Stomach smooth muscle (tissue), 2 donors: Measurements from ENCODE around the gene DNAJB2.

ENCODE experiments used
- H3K27ac ChIP-seq: one replicate; pipeline ENCODE4 v1.7.0; 2013; ENCODE audit warnings: mild to moderate bottlenecking, low read length, inconsistent platforms
- H3K27me3 ChIP-seq, 2 donors: one replicate each; pipeline ENCODE4 v1.7.0; 2013; ENCODE audit warnings: low read length in 2 of 2; ENCODE audit not compliant: insufficient read depth in 2 of 2, control insufficient read depth in 1 of 2
- H3K36me3 ChIP-seq, 2 donors: one replicate each; pipeline ENCODE4 v1.7.0; 2013; ENCODE audit warnings: low read length in 2 of 2; ENCODE audit not compliant: control insufficient read depth in 2 of 2, insufficient read depth in 2 of 2
- H3K4me1 ChIP-seq: one replicate; pipeline ENCODE4 v1.7.0; 2013; ENCODE audit warnings: low read length; ENCODE audit not compliant: control insufficient read depth, insufficient read depth
- H3K4me3 ChIP-seq, 2 donors: one replicate each; pipeline ENCODE4 v1.7.0; 2013; ENCODE audit warnings: low read length in 2 of 2
- H3K9ac ChIP-seq, 2 donors: one replicate each; pipeline ENCODE4 v1.7.0; 2013; ENCODE audit warnings: low read length in 2 of 2, mild to moderate bottlenecking in 1 of 2
- H3K9me3 ChIP-seq, 2 donors: one replicate each; pipeline ENCODE4 v1.7.0; 2013; ENCODE audit warnings: low read length in 2 of 2; ENCODE audit not compliant: control insufficient read depth in 2 of 2
- donor health status: healthy.
- donor health status: Pancreatic carcinoma.

The DNAJB2 gene

DNA sequence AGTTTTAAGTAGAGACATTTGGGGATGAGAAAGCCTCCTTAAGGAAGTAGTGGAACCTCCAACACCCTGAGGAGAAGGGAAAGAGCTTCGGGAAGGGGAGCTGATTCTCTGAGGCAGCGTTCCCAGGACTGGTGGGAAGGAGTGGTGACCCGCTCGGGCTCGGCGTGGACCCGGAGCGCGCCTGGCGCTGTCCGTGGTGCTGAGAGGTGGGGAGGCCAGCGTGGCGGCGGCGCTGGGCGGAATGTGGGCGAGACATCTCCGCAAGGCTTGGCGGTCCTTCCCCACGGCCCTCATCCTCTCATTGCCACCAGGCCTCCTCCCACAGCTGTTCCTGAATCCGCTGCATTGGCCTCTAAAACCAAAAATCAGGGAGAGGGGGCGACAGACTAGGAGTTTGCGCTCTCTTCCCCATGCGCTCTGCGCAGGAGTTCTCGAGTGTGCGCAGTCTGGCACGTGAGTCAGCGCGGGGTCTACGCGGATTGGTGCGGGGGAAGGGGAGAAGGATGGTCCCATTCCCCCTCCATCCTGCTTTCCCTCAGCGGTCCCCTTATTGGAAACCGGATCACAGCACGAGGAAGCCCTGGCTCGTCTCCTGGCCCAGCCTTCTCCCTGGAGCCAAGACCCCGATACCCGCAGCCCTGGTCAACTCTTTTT, 52.5 kb downstream of the DNAJB2 start:
- Histone ChIP-seq H3K4me3 (no peak overlapping the region), H3K27ac (no peak overlapping the region), H3K4me1 (no peaks in the 10 kb centered on the region), H3K27me3 (peaks cover 34 to 37% of the 10 kb centered on the region in 2 donors), H3K9me3 (peaks cover 0 to 4% of the 10 kb centered on the region in 2 donors), H3K36me3 (no peaks in the 10 kb centered on the region), H3K9ac (no peak overlapping the region)

GRCh38 chr2:219332542-219332941, 53.4 kb downstream of the DNAJB2 start, which contains the start of gene RESP18:
RESP18 (minus strand) TSS chr2:219332744.
- H3K9ac ChIP-seq, result no peak within 1 kb of the TSS
- H3K4me1 ChIP-seq, result no peaks in the 10 kb centered on the region
- peaks cover 32 to 37% of the 10 kb centered on the region in 2 donors for H3K27me3 ChIP-seq
- peaks cover 0 to 4% of the 10 kb centered on the region in 2 donors for H3K9me3 ChIP-seq
- no peak within 1 kb of the TSS for H3K27ac ChIP-seq
- no peaks in the 10 kb centered on the region for H3K36me3 ChIP-seq
- no peak within 1 kb of the TSS for H3K4me3 ChIP-seq

DNA sequence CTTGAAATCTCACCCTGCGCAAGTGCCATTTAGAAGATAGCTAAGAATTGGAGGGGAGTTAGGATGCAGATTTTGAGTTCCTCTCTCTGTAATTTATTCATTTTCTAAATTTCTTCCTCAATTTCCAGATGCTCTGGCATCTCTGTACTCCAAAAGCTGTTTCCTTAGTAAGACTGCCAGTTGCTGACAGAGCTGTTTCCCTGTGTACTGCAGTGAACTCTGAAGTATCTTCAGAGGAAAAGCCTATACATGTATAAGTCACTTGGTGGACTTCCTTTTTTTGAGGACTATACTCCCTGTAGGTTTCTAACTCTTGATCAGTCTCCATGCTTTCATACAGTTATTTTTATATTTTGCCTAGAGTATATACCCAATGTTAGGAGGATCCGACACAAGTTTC, 54.9 kb downstream of the DNAJB2 start:
- Histone ChIP-seq H3K9ac (no peak overlapping the region), H3K27ac (no peak overlapping the region), H3K27me3 (peaks cover 28 to 37% of the 10 kb centered on the region in 2 donors), H3K36me3 (no peaks in the 10 kb centered on the region), H3K9me3 (peaks cover 0 to 4% of the 10 kb centered on the region in 2 donors), H3K4me1 (no peaks in the 10 kb centered on the region), H3K4me3 (no peak overlapping the region)

DNA sequence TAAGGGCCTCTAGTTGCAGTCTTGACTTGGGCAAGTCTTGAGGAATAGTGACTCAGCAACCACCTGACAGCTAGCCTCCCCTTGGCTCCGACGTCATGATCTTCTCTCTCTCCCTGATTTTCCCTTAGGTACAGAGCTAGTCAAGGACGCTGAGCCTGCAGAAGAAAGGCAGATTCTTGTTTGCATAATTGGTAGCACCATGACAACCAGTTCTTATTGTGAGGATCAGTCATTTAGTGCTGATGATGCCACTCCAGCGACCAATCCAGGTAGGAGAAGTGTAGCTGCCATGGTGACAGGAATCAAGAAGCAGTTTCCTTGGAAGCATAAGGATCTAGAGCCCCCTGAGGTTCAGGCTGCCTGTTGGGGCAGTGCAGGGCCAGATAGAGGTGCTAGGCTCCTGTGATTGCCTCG, 56.2 kb downstream of the DNAJB2 start:
- Histone ChIP-seq H3K9ac (no peak overlapping the region), H3K27ac (no peak overlapping the region), H3K4me1 (no peaks in the 10 kb centered on the region), H3K9me3 (peaks cover 0 to 4% of the 10 kb centered on the region in 2 donors), H3K4me3 (no peak overlapping the region), H3K36me3 (no peaks in the 10 kb centered on the region), H3K27me3 (peaks cover 25 to 32% of the 10 kb centered on the region in 2 donors)
